ENCODE measurements around the gene AP1S2.

Gene AP1S2

GRCh38 chrX:15786915-15787314, 67.7 kb downstream of the AP1S2 start:
- Histone ChIP-seq H2BK120ac (ENCODE audit: low read depth, low read length) (no peak overlapping the region), H3K36me3 (ENCODE audit: control insufficient read depth, insufficient read depth, low read length) (no peaks in the 10 kb centered on the region), H3K4me3 (ENCODE audit: low read length) (no peak overlapping the region), H4K8ac (ENCODE audit: low read depth, low read length) (no peak overlapping the region), H3K18ac (ENCODE audit: low read length) (no peak overlapping the region), H2BK5ac (ENCODE audit: low read length) (no peak overlapping the region), H3K9ac (ENCODE audit: low read length) (no peak overlapping the region), H3K4me2 (ENCODE audit: low read length) (no peak overlapping the region), H3K79me1 (ENCODE audit: low read length) (no peaks in the 10 kb centered on the region), H3K27ac (ENCODE audit: low read depth, low read length) (no peak overlapping the region), H3K23ac (ENCODE audit: low read length) (no peak overlapping the region), H3K79me2 (ENCODE audit: control insufficient read depth, insufficient read depth, low read length) (no peaks in the 10 kb centered on the region), H3K27me3 (ENCODE audit: insufficient read depth, low read length, poor library complexity) (no peaks in the 10 kb centered on the region), H2AK5ac (ENCODE audit: low read length) (no peak overlapping the region), H4K5ac (ENCODE audit: low read length) (no peak overlapping the region), H3K4me1 (ENCODE audit: control insufficient read depth, low read depth, low read length) (no peaks in the 10 kb centered on the region), H3K4ac (ENCODE audit: low read depth, low read length) (no peak overlapping the region), H2BK15ac (replicated peaks; ENCODE audit: low read depth) (no peak overlapping the region), H3K56ac (ENCODE audit: low read length) (no peak overlapping the region)
- DNase-seq, result no peak
- no CpG with 5 or more reads among the region's 3 CpGs for WGBS (ENCODE audit: extremely low coverage, insufficient coverage, low lambda C conversion rate)

DNA sequence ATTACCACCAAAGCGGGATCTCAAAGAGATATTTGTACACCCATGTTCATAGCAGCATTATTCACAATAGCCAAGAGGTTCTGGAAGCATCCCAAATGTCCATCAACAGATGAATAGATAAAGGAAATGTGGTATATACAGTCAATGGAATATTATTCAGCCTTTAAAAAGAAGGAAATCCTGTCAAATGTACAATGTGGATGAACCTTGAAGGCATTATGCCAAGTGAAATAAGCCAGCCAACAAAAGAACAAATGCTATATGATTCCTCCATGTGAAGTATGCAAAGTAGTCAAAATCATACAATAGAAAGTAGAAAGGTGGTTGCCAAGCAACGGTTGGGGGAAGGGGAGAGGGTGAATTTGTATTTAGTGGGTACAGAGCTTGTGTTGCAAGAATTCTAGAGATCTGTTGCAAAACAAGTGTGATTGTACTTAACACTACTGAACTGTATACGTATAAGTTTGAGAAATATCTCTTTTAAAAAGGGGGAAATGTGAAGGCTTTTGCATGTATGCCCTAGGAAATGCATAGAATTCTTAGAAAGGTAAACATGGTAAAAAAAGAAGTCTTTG, 69.3 kb downstream of the AP1S2 start:
- H2BK120ac ChIP-seq (ENCODE audit: low read depth, low read length), result no peak overlapping the region
- no peak overlapping the region for H2AK5ac ChIP-seq (ENCODE audit: low read length)
- WGBS (ENCODE audit: extremely low coverage, insufficient coverage, low lambda C conversion rate), result no CpG with 5 or more reads among the region's 3 CpGs
- H3K4me2 ChIP-seq (ENCODE audit: low read length), result no peak overlapping the region
- no peak overlapping the region for H3K56ac ChIP-seq (ENCODE audit: low read length)
- no peak overlapping the region for H4K8ac ChIP-seq (ENCODE audit: low read depth, low read length)
- no peaks in the 10 kb centered on the region for H3K79me1 ChIP-seq (ENCODE audit: low read length)
- no peak overlapping the region for H2BK15ac ChIP-seq (replicated peaks; ENCODE audit: low read depth)
- H3K4ac ChIP-seq (ENCODE audit: low read depth, low read length), result no peak overlapping the region
- no peak overlapping the region for H3K9ac ChIP-seq (ENCODE audit: low read length)
- H3K23ac ChIP-seq (ENCODE audit: low read length), result no peak overlapping the region
- no peaks in the 10 kb centered on the region for H3K27me3 ChIP-seq (ENCODE audit: insufficient read depth, low read length, poor library complexity)
- H3K18ac ChIP-seq (ENCODE audit: low read length), result no peak overlapping the region
- no peaks in the 10 kb centered on the region for H3K79me2 ChIP-seq (ENCODE audit: control insufficient read depth, insufficient read depth, low read length)
- no peaks in the 10 kb centered on the region for H3K36me3 ChIP-seq (ENCODE audit: control insufficient read depth, insufficient read depth, low read length)
- H4K5ac ChIP-seq (ENCODE audit: low read length), result no peak overlapping the region
- H3K4me1 ChIP-seq (ENCODE audit: control insufficient read depth, low read depth, low read length), result no peaks in the 10 kb centered on the region
- DNase-seq, result no peak
- H3K4me3 ChIP-seq (ENCODE audit: low read length), result no peak overlapping the region
- H2BK5ac ChIP-seq (ENCODE audit: low read length), result no peak overlapping the region
- no peak overlapping the region for H3K27ac ChIP-seq (ENCODE audit: low read depth, low read length)

DNA sequence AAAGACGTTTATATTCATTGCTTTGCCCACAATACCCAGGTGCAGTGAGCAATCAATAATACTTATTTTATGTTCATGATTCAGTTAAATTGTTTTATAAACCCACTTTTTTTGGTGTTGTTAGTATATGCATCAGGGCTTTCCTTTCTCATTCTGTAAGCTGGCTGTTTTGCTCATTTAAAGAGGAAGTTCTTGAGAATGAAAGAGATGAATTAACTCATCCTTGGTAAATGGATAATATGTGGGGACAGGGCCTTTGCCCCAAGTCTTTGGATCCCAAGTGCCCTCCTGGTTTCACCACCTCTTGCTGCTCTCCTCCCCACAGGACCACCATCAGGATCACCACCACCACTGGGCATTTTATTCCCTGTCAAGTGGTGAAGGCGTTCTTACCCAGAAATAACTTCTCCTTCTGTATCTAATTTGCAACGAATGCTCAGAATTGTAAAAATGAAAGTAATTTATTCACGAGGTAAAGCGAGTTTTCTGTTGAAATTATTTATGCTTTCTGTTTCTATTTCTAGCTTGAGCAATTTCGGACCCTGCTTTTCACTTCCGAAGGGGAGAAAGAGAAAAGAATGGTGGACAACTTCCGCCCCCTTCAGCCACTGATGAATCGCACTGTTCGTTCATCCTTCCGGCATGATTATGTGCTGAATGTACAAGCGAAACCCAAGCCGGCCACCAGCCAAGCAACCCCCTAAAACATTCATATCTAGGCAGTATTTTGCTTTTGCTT, 72.5 kb downstream of the AP1S2 start:
- WGBS (ENCODE audit: extremely low coverage, insufficient coverage, low lambda C conversion rate), result no CpG with 5 or more reads among the region's 13 CpGs
- no peak overlapping the region for H4K8ac ChIP-seq (ENCODE audit: low read depth, low read length)
- DNase-seq, result no peak
- H2AK5ac ChIP-seq (ENCODE audit: low read length), result no peak overlapping the region
- no peak overlapping the region for H3K18ac ChIP-seq (ENCODE audit: low read length)
- H3K27ac ChIP-seq (ENCODE audit: low read depth, low read length), result no peak overlapping the region
- H3K4ac ChIP-seq (ENCODE audit: low read depth, low read length), result no peak overlapping the region
- H3K9ac ChIP-seq (ENCODE audit: low read length), result no peak overlapping the region
- H2BK5ac ChIP-seq (ENCODE audit: low read length), result no peak overlapping the region
- no peaks in the 10 kb centered on the region for H3K27me3 ChIP-seq (ENCODE audit: insufficient read depth, low read length, poor library complexity)
- H3K36me3 ChIP-seq (ENCODE audit: control insufficient read depth, insufficient read depth, low read length), result no peaks in the 10 kb centered on the region
- H3K56ac ChIP-seq (ENCODE audit: low read length), result no peak overlapping the region
- no peaks in the 10 kb centered on the region for H3K79me2 ChIP-seq (ENCODE audit: control insufficient read depth, insufficient read depth, low read length)
- no peak overlapping the region for H3K4me3 ChIP-seq (ENCODE audit: low read length)
- no peak overlapping the region for H3K4me2 ChIP-seq (ENCODE audit: low read length)
- H3K79me1 ChIP-seq (ENCODE audit: low read length), result no peaks in the 10 kb centered on the region
- no peak overlapping the region for H3K23ac ChIP-seq (ENCODE audit: low read length)
- no peak overlapping the region for H4K5ac ChIP-seq (ENCODE audit: low read length)
- H3K4me1 ChIP-seq (ENCODE audit: control insufficient read depth, low read depth, low read length), result no peaks in the 10 kb centered on the region
- no peak overlapping the region for H2BK120ac ChIP-seq (ENCODE audit: low read depth, low read length)
- no peak overlapping the region for H2BK15ac ChIP-seq (replicated peaks; ENCODE audit: low read depth)
